ENCODE data around the gene UNC80. TPM values are rescaled to one million over a fixed set of nuclear protein-coding genes. Genes with fewer than 3 reads are reported as not detected.

The UNC80 gene
- polyA plus RNA-seq, 3 donors: under 0.01 TPM; not detected in 2

GRCh38 chr2:209998596-209998995 lies 227.0 kb downstream of the UNC80 start:
- peaks cover 15% of the 10 kb centered on the region for H3K4me1 Mint-ChIP-seq
- Histone ChIP-seq H3K36me3 (replicated peaks in 1 of 2; ENCODE audit: control insufficient read depth in 1 of 2, insufficient read depth in 2 of 2, low read length in 2 of 2) (no peaks in the 10 kb centered on the region), H3K27me3 (ENCODE audit: control insufficient read depth in 2 of 2, insufficient read depth in 2 of 2, low read length in 2 of 2) (no peaks in the 10 kb centered on the region), H3K9me3 (replicated peaks in 1 of 2; ENCODE audit: control insufficient read depth in 1 of 2, insufficient read depth in 1 of 2, low read length in 2 of 2) (no peaks in the 10 kb centered on the region), H3K4me3 (replicated peaks in 1 of 3; ENCODE audit: low read depth in 2 of 3, low read length in 3 of 3) (no peak overlapping the region), H3K4me1 (ENCODE audit: control insufficient read depth in 1 of 2, insufficient read depth in 2 of 2, low read length in 2 of 2) (peaks cover 15 to 17% of the 10 kb centered on the region in 2 donors), H2AFZ (ENCODE audit: insufficient read depth, low read depth, low read length, poor library complexity, severe bottlenecking) (peak overlapping the region; percentile 4), H3K27ac (ENCODE audit: low read depth in 1 of 2, low read length in 2 of 2) (no peak overlapping the region), H4K20me1 (ENCODE audit: insufficient read depth, low read length) (peaks cover under 1% of the 10 kb centered on the region), H3K9ac (ENCODE audit: insufficient read depth, low read length, poor library complexity, severe bottlenecking) (no peak overlapping the region), H3K79me2 (ENCODE audit: insufficient read depth, low read length) (peaks cover 12% of the 10 kb centered on the region), H3K4me2 (replicated peaks; ENCODE audit: extremely low read depth, low read length, poor library complexity, severe bottlenecking) (no peak overlapping the region)
- no peak overlapping the region for H3K27ac Mint-ChIP-seq
- H3K36me3 Mint-ChIP-seq: no peaks in the 10 kb centered on the region
- no CpG with 5 or more reads among the region's 1 CpG for WGBS (ENCODE audit: insufficient coverage)
- DNase-seq: no peak
- H3K27me3 Mint-ChIP-seq (ENCODE audit: low read depth in 3 of 3): peaks cover 0 to 1% (median 0%) of the 10 kb centered on the region in 3 donors
- intact Hi-C loops (cut with micrococcal nuclease): no loop called here
- H3K4me3 Mint-ChIP-seq: no peak overlapping the region
- peaks cover 0 to 3% (median 0%) of the 10 kb centered on the region in 7 donors for H3K9me3 Mint-ChIP-seq
- no peak for TF ChIP-seq CTCF (IDR thresholded peaks at IDR 0.05)

- H3K4me1 Mint-ChIP-seq: peaks cover 35% of the 10 kb centered on the region
- Histone ChIP-seq H3K4me1 (ENCODE audit: control insufficient read depth in 1 of 2, insufficient read depth in 2 of 2, low read length in 2 of 2) (peaks cover 36 to 38% of the 10 kb centered on the region in 2 donors), H2AFZ (ENCODE audit: insufficient read depth, low read depth, low read length, poor library complexity, severe bottlenecking) (peak overlapping the region; percentile 91), H3K36me3 (replicated peaks in 1 of 2; ENCODE audit: control insufficient read depth in 1 of 2, insufficient read depth in 2 of 2, low read length in 2 of 2) (no peaks in the 10 kb centered on the region), H3K27me3 (ENCODE audit: control insufficient read depth in 2 of 2, insufficient read depth in 2 of 2, low read length in 2 of 2) (no peaks in the 10 kb centered on the region), H4K20me1 (ENCODE audit: insufficient read depth, low read length) (peaks cover 20% of the 10 kb centered on the region), H3K4me2 (replicated peaks; ENCODE audit: extremely low read depth, low read length, poor library complexity, severe bottlenecking) (no peak overlapping the region), H3K9me3 (replicated peaks in 1 of 2; ENCODE audit: control insufficient read depth in 1 of 2, insufficient read depth in 1 of 2, low read length in 2 of 2) (no peaks in the 10 kb centered on the region), H3K79me2 (ENCODE audit: insufficient read depth, low read length) (peaks cover 33% of the 10 kb centered on the region), H3K4me3 (replicated peaks in 1 of 3; ENCODE audit: low read depth in 2 of 3, low read length in 3 of 3) (no peak overlapping the region), H3K27ac (ENCODE audit: low read depth in 1 of 2, low read length in 2 of 2) (no peak overlapping the region), H3K9ac (ENCODE audit: insufficient read depth, low read length, poor library complexity, severe bottlenecking) (no peak overlapping the region)
- peaks cover 1 to 5% of the 10 kb centered on the region in 2 donors for H3K36me3 Mint-ChIP-seq
- 92% methylated on average over 32 of the region's 32 CpGs for WGBS (ENCODE audit: insufficient coverage)
- intact Hi-C loops (cut with micrococcal nuclease): loop anchor here in 1 of 2 donors (5.0 kb wide), 1 partner anchor 172 kb away; the partner anchor contains the start of gene KANSL1L
- no peak for DNase-seq
- peak overlapping the region in 2 of 7 donors; percentile 25 to 74 for H3K27ac Mint-ChIP-seq
- no peak overlapping the region for H3K4me3 Mint-ChIP-seq
- TF ChIP-seq CTCF (IDR thresholded peaks at IDR 0.05): no peak
- H3K9me3 Mint-ChIP-seq: peaks cover 0 to 3% (median 0%) of the 10 kb centered on the region in 7 donors
- H3K27me3 Mint-ChIP-seq (ENCODE audit: low read depth in 3 of 3): peaks cover 0 to 1% (median 0%) of the 10 kb centered on the region in 3 donors
Observed at GRCh38 chr2:210000464-210001324, 229.1 kb downstream of the UNC80 start.
